Measurements from ENCODE around the gene LRRC17.

The LRRC17 gene

DNA sequence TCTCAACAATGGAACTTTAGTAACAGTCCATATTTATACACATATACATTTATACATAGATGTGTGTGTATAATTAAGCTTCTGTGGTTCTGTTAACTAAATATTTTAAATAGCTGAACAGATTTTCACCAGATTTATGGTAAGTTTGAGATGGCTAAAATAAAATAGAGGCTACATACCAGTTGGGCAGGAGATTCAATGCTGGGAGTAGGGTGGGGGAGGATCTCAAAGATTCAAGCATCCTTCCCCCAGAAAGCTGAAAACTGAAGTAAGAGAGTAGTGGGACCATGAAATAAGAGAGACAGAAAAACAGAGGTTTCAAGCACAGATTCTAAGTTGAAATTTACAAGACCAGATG lies 14.0 kb downstream of the LRRC17 start:
- DNase-seq (ENCODE audit: low read depth) = no peak
- Histone ChIP-seq H3K4me3 (ENCODE audit: low read length) (no peak overlapping the region), H3K9me3 (ENCODE audit: control insufficient read depth, low read length) (no peaks in the 10 kb centered on the region), H3K36me3 (ENCODE audit: control insufficient read depth, insufficient read depth, low read length, severe bottlenecking) (no peaks in the 10 kb centered on the region), H3K27me3 (replicated peaks; ENCODE audit: control insufficient read depth, insufficient read depth, low read length) (no peaks in the 10 kb centered on the region), H3K4me1 (ENCODE audit: control insufficient read depth, insufficient read depth, low read length) (peaks cover 16% of the 10 kb centered on the region), H3K9ac (ENCODE audit: low read length) (no peak overlapping the region)

- no peaks in the 10 kb centered on the region for H3K9me3 ChIP-seq (ENCODE audit: control insufficient read depth, low read length)
These were observed 14.6 kb downstream of the LRRC17 start for GRCh38 chr7:102927312-102927933.

GRCh38 chr7:102931757-102932156 lies 19.0 kb downstream of the LRRC17 start:
- Histone ChIP-seq H3K4me1 (ENCODE audit: control insufficient read depth, insufficient read depth, low read length) (peaks cover 31% of the 10 kb centered on the region), H3K36me3 (ENCODE audit: control insufficient read depth, insufficient read depth, low read length, severe bottlenecking) (no peaks in the 10 kb centered on the region), H3K27me3 (replicated peaks; ENCODE audit: control insufficient read depth, insufficient read depth, low read length) (no peaks in the 10 kb centered on the region), H3K4me3 (ENCODE audit: low read length) (no peak overlapping the region), H3K9ac (ENCODE audit: low read length) (no peak overlapping the region), H3K9me3 (ENCODE audit: control insufficient read depth, low read length) (no peaks in the 10 kb centered on the region)
- DNase-seq (ENCODE audit: low read depth) = no peak

More at GRCh38 chr7:102927312-102927933, 14.6 kb downstream of the LRRC17 start:
- Histone ChIP-seq H3K9ac (ENCODE audit: low read length) (no peak overlapping the region), H3K36me3 (ENCODE audit: control insufficient read depth, insufficient read depth, low read length, severe bottlenecking) (no peaks in the 10 kb centered on the region), H3K4me3 (ENCODE audit: low read length) (no peak overlapping the region), H3K4me1 (ENCODE audit: control insufficient read depth, insufficient read depth, low read length) (peaks cover 16% of the 10 kb centered on the region), H3K27me3 (replicated peaks; ENCODE audit: control insufficient read depth, insufficient read depth, low read length) (no peaks in the 10 kb centered on the region)
- no peak for DNase-seq (ENCODE audit: low read depth)

- H3K27me3 ChIP-seq (replicated peaks; ENCODE audit: control insufficient read depth, insufficient read depth, low read length) = no peaks in the 10 kb centered on the region
- H3K9me3 ChIP-seq (ENCODE audit: control insufficient read depth, low read length) = no peaks in the 10 kb centered on the region
- H3K4me1 ChIP-seq (ENCODE audit: control insufficient read depth, insufficient read depth, low read length) = peaks cover 25% of the 10 kb centered on the region
- peak overlapping the region; percentile 75 for H3K4me3 ChIP-seq (ENCODE audit: low read length)
- H3K9ac ChIP-seq (ENCODE audit: low read length) = peak overlapping the region; percentile 79
- no peaks in the 10 kb centered on the region for H3K36me3 ChIP-seq (ENCODE audit: control insufficient read depth, insufficient read depth, low read length, severe bottlenecking)
- DNase-seq (ENCODE audit: low read depth) = peak; percentile 97
These were observed 21.0 kb downstream of the LRRC17 start for GRCh38 chr7:102933763-102934162.

DNA sequence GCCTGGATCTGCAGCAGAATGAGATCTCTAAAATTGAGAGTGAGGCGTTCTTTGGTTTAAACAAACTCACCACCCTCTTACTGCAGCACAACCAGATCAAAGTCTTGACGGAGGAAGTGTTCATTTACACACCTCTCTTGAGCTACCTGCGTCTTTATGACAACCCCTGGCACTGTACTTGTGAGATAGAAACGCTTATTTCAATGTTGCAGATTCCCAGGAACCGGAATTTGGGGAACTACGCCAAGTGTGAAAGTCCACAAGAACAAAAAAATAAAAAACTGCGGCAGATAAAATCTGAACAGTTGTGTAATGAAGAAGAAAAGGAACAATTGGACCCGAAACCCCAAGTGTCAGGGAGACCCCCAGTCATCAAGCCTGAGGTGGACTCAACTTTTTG lies 21.4 kb downstream of the LRRC17 start:
- H3K9me3 ChIP-seq (ENCODE audit: control insufficient read depth, low read length) = no peaks in the 10 kb centered on the region
- H3K36me3 ChIP-seq (ENCODE audit: control insufficient read depth, insufficient read depth, low read length, severe bottlenecking) = no peaks in the 10 kb centered on the region
- peak overlapping the region; percentile 75 for H3K4me3 ChIP-seq (ENCODE audit: low read length)
- no peak for DNase-seq (ENCODE audit: low read depth)
- peak overlapping the region; percentile 79 for H3K9ac ChIP-seq (ENCODE audit: low read length)
- H3K27me3 ChIP-seq (replicated peaks; ENCODE audit: control insufficient read depth, insufficient read depth, low read length) = no peaks in the 10 kb centered on the region
- H3K4me1 ChIP-seq (ENCODE audit: control insufficient read depth, insufficient read depth, low read length) = peaks cover 25% of the 10 kb centered on the region

- DNase-seq (ENCODE audit: low read depth) = no peak
- no peaks in the 10 kb centered on the region for H3K9me3 ChIP-seq (ENCODE audit: control insufficient read depth, low read length)
- H3K27me3 ChIP-seq (replicated peaks; ENCODE audit: control insufficient read depth, insufficient read depth, low read length) = no peaks in the 10 kb centered on the region
- H3K36me3 ChIP-seq (ENCODE audit: control insufficient read depth, insufficient read depth, low read length, severe bottlenecking) = no peaks in the 10 kb centered on the region
- peak overlapping the region; percentile 75 for H3K4me3 ChIP-seq (ENCODE audit: low read length)
- peaks cover 25% of the 10 kb centered on the region for H3K4me1 ChIP-seq (ENCODE audit: control insufficient read depth, insufficient read depth, low read length)
- H3K9ac ChIP-seq (ENCODE audit: low read length) = peak overlapping the region; percentile 79
These were observed 21.9 kb downstream of the LRRC17 start for GRCh38 chr7:102934701-102935100.

DNA sequence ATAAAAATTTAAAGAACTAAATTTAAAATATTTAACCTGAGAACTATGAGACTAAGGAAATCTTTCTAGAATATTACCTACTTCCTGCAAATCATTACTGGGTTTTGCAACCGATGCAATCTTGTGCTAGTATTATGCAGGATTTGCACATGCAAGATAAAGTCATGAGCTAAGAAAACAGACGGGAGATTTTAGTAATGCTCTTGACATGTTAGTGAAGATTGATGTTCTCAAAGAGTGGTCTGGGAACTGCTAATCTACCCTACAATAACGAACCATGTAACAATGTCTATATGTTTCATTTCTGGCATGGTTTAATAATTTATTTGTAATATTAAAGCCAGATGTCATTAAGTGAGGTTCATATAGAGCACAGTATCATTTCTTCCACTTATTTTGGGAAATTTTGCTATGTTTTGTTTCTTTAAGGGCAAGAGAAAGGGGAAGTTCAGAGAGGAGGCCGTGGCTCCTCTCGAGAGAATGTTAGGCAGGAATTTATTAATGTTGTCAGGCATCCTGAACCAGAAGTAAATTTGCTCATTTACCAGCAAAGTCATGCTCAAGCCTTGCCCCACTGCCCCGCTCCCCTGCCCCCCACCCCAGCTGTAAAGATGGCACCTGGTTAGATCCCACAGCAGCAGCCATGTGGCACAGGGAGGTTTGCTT lies 22.8 kb downstream of the LRRC17 start:
- Histone ChIP-seq H3K36me3 (ENCODE audit: control insufficient read depth, insufficient read depth, low read length, severe bottlenecking) (no peaks in the 10 kb centered on the region), H3K9me3 (ENCODE audit: control insufficient read depth, low read length) (no peaks in the 10 kb centered on the region), H3K4me1 (ENCODE audit: control insufficient read depth, insufficient read depth, low read length) (peaks cover 25% of the 10 kb centered on the region), H3K4me3 (ENCODE audit: low read length) (peak overlapping the region; percentile 22), H3K27me3 (replicated peaks; ENCODE audit: control insufficient read depth, insufficient read depth, low read length) (no peaks in the 10 kb centered on the region), H3K9ac (ENCODE audit: low read length) (peak overlapping the region; percentile 1)
- DNase-seq (ENCODE audit: low read depth) = no peak

GRCh38 chr7:102938679-102939078 lies 25.9 kb downstream of the LRRC17 start:
- Histone ChIP-seq H3K4me3 (ENCODE audit: low read length) (no peak overlapping the region), H3K4me1 (ENCODE audit: control insufficient read depth, insufficient read depth, low read length) (peaks cover 38% of the 10 kb centered on the region), H3K27me3 (replicated peaks; ENCODE audit: control insufficient read depth, insufficient read depth, low read length) (no peaks in the 10 kb centered on the region), H3K36me3 (ENCODE audit: control insufficient read depth, insufficient read depth, low read length, severe bottlenecking) (no peaks in the 10 kb centered on the region), H3K9ac (ENCODE audit: low read length) (no peak overlapping the region), H3K9me3 (ENCODE audit: control insufficient read depth, low read length) (no peaks in the 10 kb centered on the region)
- no peak for DNase-seq (ENCODE audit: low read depth)

DNA sequence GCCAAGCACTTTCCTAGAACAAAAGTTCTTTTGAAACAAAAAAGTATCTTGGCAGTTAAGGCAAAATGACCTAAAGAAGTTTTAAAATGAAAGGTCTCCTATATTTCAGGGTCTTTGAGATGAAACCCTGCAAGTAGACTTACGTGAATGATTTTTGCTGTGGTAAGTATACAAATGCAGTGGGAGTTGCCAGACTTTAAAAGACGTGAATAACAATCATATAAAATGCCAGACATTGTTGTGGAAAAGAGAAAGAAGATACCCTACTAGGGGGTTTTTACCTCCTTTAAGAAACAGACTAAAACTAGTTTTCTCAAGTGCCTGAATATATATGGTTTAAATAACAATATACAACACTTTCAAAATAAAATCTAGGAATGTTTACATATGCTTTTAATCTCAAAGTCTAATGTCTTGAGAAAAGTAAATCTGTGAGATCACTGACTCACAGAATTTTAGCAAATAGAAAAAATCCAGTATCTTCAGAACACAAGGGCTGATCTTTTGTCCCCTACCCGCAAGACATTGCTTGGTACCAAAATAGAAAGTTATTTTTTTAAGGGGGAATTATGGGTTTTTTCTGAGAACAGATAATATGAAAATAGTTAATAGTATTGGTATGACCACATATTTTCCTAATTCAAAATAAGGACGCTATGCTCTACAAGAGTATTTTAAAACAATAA lies 29.5 kb downstream of the LRRC17 start:
- no peaks in the 10 kb centered on the region for H3K9me3 ChIP-seq (ENCODE audit: control insufficient read depth, low read length)
- H3K4me1 ChIP-seq (ENCODE audit: control insufficient read depth, insufficient read depth, low read length) = peaks cover 17% of the 10 kb centered on the region
- peak; percentile 23 for DNase-seq (ENCODE audit: low read depth)
- peak overlapping the region; percentile 37 for H3K4me3 ChIP-seq (ENCODE audit: low read length)
- no peak overlapping the region for H3K9ac ChIP-seq (ENCODE audit: low read length)
- H3K27me3 ChIP-seq (replicated peaks; ENCODE audit: control insufficient read depth, insufficient read depth, low read length) = no peaks in the 10 kb centered on the region
- H3K36me3 ChIP-seq (ENCODE audit: control insufficient read depth, insufficient read depth, low read length, severe bottlenecking) = no peaks in the 10 kb centered on the region

GRCh38 chr7:102942868-102943267 lies 30.1 kb downstream of the LRRC17 start:
- DNase-seq (ENCODE audit: low read depth) = peak; percentile 29
- H3K9ac ChIP-seq (ENCODE audit: low read length) = no peak overlapping the region
- peaks cover 17% of the 10 kb centered on the region for H3K4me1 ChIP-seq (ENCODE audit: control insufficient read depth, insufficient read depth, low read length)
- no peaks in the 10 kb centered on the region for H3K36me3 ChIP-seq (ENCODE audit: control insufficient read depth, insufficient read depth, low read length, severe bottlenecking)
- no peaks in the 10 kb centered on the region for H3K27me3 ChIP-seq (replicated peaks; ENCODE audit: control insufficient read depth, insufficient read depth, low read length)
- peak overlapping the region; percentile 37 for H3K4me3 ChIP-seq (ENCODE audit: low read length)
- H3K9me3 ChIP-seq (ENCODE audit: control insufficient read depth, low read length) = no peaks in the 10 kb centered on the region

GRCh38 chr7:102943423-102944169 lies 30.8 kb downstream of the LRRC17 start:
- Histone ChIP-seq H3K9me3 (ENCODE audit: control insufficient read depth, low read length) (no peaks in the 10 kb centered on the region), H3K9ac (ENCODE audit: low read length) (no peak overlapping the region), H3K27me3 (replicated peaks; ENCODE audit: control insufficient read depth, insufficient read depth, low read length) (no peaks in the 10 kb centered on the region), H3K36me3 (ENCODE audit: control insufficient read depth, insufficient read depth, low read length, severe bottlenecking) (no peaks in the 10 kb centered on the region), H3K4me1 (ENCODE audit: control insufficient read depth, insufficient read depth, low read length) (peaks cover 17% of the 10 kb centered on the region), H3K4me3 (ENCODE audit: low read length) (no peak overlapping the region)
- no peak for DNase-seq (ENCODE audit: low read depth)

Measured in adipocyte (in vitro differentiated cells).